DND-41 (cell line): Measurements from ENCODE around the gene KCNIP4.

ENCODE experiments used
- ATAC-seq: fragments of 200-7000 bp; cut with Tn5 transposase; 3 replicates; pipeline ENCODE4 v1.9.1; 2021; ENCODE audit warnings: low read depth; ENCODE audit not compliant: insufficient read depth
- DNase-seq: peaks from one replicate; pipeline ENCODE4 v3.0.0-alpha.2; 2020
- H2AFZ ChIP-seq: 2 replicates; pipeline ENCODE4 v1.6.0; 2012; ENCODE audit warnings: low read depth, low read length
- H3K27ac ChIP-seq: 2 replicates; pipeline ENCODE4 v1.5.1; 2012; ENCODE audit warnings: low read length, inconsistent platforms
- H3K27me3 ChIP-seq: fragments of 200-600 bp; sonication (generic); 2 replicates; pipeline ENCODE4 v1.6.0; 2012; ENCODE audit warnings: low read length, mild to moderate bottlenecking, inconsistent platforms; ENCODE audit not compliant: insufficient read depth, poor library complexity
- H3K36me3 ChIP-seq: 2 replicates; pipeline ENCODE4 v1.5.1; 2012; ENCODE audit warnings: low read length, inconsistent platforms; ENCODE audit not compliant: insufficient read depth
- H3K4me1 ChIP-seq: 2 replicates; pipeline ENCODE4 v1.5.1; 2012; ENCODE audit warnings: mild to moderate bottlenecking, low read length; ENCODE audit not compliant: insufficient read depth
- H3K4me2 ChIP-seq: 2 replicates; pipeline ENCODE4 v1.6.0; 2012; ENCODE audit warnings: mild to moderate bottlenecking, moderate library complexity, low read length, inconsistent platforms; ENCODE audit not compliant: insufficient read depth
- H3K4me3 ChIP-seq, 2 experiments: fragments of 200-600 bp in 1 of 2; shearing (Covaris generic) in 1 of 2; 2 replicates each; pipeline ENCODE4 v1.5.1; 2012 to 2016; ENCODE audit warnings: inconsistent platforms in 2 of 2, low read length in 2 of 2, mild to moderate bottlenecking in 2 of 2, low read depth in 1 of 2, moderate library complexity in 1 of 2
- H3K79me2 ChIP-seq: 2 replicates; pipeline ENCODE4 v1.6.0; 2012; ENCODE audit warnings: low read length, inconsistent platforms; ENCODE audit not compliant: insufficient read depth
- H3K9ac ChIP-seq: 2 replicates; pipeline ENCODE4 v1.6.0; 2012; ENCODE audit warnings: low read depth, mild to moderate bottlenecking, inconsistent platforms, low read length, moderate library complexity
- H3K9me3 ChIP-seq: 2 replicates; pipeline ENCODE4 v1.5.1; 2012; ENCODE audit warnings: low read length, moderate library complexity, mild to moderate bottlenecking, inconsistent platforms; ENCODE audit not compliant: insufficient read depth, severe bottlenecking
- H4K20me1 ChIP-seq: 2 replicates; pipeline ENCODE4 v1.6.0; 2012; ENCODE audit warnings: low read length; ENCODE audit not compliant: insufficient read depth
- EZH2 ChIP-seq: IDR thresholded peaks from 3 replicates; pipeline ENCODE4 v1.6.1; 2012; ENCODE audit warnings: borderline replicate concordance, low read depth, mild to moderate bottlenecking, moderate library complexity, low read length, inconsistent platforms; ENCODE audit not compliant: severe bottlenecking
- TF ChIP-seq, protein P1 (sequence below): IDR thresholded peaks from 2 replicates; pipeline ENCODE4 v1.5.1; 2012; ENCODE audit warnings: borderline replicate concordance, low read length, moderate library complexity, mild to moderate bottlenecking; ENCODE audit not compliant: poor library complexity, severe bottlenecking; ENCODE audit errors: extremely low read depth

The KCNIP4 gene

DNA sequence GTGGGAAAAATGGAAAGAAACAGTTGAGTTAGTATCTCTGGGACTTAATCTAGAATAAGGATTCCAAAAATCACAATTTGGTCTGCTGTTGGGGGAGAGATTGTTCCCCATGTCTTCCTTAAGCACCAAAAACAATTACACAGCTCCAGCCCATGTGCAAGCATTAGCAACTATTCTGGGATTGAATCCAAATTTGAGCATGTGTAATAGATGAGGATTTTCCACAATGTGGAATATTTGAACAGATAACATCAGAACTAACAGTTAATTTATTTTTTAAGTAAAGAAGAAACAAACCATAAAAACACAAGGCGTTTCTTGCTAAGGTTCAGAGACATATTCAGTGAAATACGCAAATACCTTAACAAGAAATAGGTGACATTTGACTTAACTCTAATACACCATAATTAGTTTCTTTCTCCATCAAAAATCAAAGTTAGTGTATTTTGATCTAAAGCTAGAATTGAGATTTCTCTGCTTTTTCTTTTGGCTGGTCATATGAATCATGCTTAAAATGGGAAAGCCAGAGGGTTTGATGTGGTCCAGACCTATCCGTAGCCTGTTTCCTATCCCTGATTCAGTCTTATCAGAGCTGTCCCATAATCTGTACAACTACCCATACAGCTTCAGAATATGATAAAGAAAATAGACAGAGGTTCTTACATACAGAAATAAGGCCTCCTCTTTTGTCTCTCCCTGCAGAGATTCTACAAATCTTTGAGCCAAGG lies 834.9 kb downstream of the KCNIP4 start:
- no peak overlapping the region for H3K4me3 ChIP-seq
- H3K27me3 ChIP-seq: no peaks in the 10 kb centered on the region
- no peaks in the 10 kb centered on the region for H3K79me2 ChIP-seq
- H3K36me3 ChIP-seq: no peaks in the 10 kb centered on the region
- no peak overlapping the region for H2AFZ ChIP-seq
- no peaks in the 10 kb centered on the region for H4K20me1 ChIP-seq
- ATAC-seq (no peak), DNase-seq (no peak)
- TF ChIP-seq EZH2: no peak
- TF ChIP-seq, protein P1, sequence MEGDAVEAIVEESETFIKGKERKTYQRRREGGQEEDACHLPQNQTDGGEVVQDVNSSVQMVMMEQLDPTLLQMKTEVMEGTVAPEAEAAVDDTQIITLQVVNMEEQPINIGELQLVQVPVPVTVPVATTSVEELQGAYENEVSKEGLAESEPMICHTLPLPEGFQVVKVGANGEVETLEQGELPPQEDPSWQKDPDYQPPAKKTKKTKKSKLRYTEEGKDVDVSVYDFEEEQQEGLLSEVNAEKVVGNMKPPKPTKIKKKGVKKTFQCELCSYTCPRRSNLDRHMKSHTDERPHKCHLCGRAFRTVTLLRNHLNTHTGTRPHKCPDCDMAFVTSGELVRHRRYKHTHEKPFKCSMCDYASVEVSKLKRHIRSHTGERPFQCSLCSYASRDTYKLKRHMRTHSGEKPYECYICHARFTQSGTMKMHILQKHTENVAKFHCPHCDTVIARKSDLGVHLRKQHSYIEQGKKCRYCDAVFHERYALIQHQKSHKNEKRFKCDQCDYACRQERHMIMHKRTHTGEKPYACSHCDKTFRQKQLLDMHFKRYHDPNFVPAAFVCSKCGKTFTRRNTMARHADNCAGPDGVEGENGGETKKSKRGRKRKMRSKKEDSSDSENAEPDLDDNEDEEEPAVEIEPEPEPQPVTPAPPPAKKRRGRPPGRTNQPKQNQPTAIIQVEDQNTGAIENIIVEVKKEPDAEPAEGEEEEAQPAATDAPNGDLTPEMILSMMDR: no peak
- peaks cover 5% of the 10 kb centered on the region for H3K9me3 ChIP-seq
- H3K27ac ChIP-seq: no peak overlapping the region
- H3K4me2 ChIP-seq: no peak overlapping the region
- no peak overlapping the region for H3K9ac ChIP-seq
- no peaks in the 10 kb centered on the region for H3K4me1 ChIP-seq

DNA sequence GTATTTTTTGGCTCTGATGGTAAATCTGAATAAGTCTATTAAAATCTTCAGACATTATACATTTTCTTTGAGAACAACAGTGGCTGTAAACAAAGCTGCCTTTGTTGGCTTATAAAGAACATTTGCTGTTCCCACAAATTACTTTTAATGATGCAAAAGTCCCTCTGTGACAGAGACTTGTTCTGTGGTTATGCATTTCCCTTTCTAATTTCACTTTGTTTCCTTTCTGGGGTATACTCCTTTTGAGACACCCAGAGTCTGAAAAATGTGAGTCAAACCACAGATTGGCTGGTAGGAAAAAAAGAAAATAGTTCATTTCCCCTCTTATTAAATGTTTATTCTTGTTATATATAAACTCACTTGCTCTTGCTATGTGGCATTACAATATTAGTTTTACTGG lies 845.9 kb downstream of the KCNIP4 start:
- Histone ChIP-seq H3K36me3 (no peaks in the 10 kb centered on the region), H3K4me1 (no peaks in the 10 kb centered on the region), H3K4me3 (no peak overlapping the region), H4K20me1 (no peaks in the 10 kb centered on the region), H3K27me3 (no peaks in the 10 kb centered on the region), H3K9me3 (no peaks in the 10 kb centered on the region), H3K27ac (no peak overlapping the region), H3K9ac (no peak overlapping the region), H3K79me2 (no peaks in the 10 kb centered on the region), H3K4me2 (no peak overlapping the region), H2AFZ (no peak overlapping the region)
- TF ChIP-seq EZH2: no peak
- TF ChIP-seq, protein P1: no peak
- DNase-seq (no peak), ATAC-seq (no peak)

DNA sequence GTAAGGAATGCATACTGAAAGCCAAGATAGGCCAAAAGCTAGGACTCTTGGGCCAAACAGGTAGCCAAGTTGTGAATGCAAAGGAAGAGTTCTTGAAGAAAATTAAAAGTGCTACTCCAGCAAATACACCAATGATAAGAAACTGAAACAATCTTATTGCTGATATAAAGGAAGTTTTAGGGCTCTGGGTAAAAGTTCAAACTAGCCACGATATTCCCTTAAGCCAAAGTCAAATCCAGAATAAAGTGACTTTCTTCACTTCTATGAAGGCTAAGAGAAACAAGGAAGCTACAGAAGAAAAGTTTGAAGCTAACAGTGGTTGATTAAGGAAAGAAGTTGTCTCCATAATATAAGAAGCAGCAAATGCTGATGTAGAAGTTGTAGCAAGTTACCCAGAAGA lies 850.7 kb downstream of the KCNIP4 start:
- Histone ChIP-seq H4K20me1 (no peaks in the 10 kb centered on the region), H3K4me3 (no peak overlapping the region), H3K27me3 (no peaks in the 10 kb centered on the region), H3K9ac (no peak overlapping the region), H3K79me2 (no peaks in the 10 kb centered on the region), H3K4me1 (no peaks in the 10 kb centered on the region), H3K36me3 (no peaks in the 10 kb centered on the region), H3K9me3 (no peaks in the 10 kb centered on the region), H2AFZ (no peak overlapping the region), H3K4me2 (no peak overlapping the region), H3K27ac (no peak overlapping the region)
- TF ChIP-seq, protein P1: no peak
- TF ChIP-seq EZH2: no peak
- DNase-seq: no peak
- ATAC-seq: no peak

DNA sequence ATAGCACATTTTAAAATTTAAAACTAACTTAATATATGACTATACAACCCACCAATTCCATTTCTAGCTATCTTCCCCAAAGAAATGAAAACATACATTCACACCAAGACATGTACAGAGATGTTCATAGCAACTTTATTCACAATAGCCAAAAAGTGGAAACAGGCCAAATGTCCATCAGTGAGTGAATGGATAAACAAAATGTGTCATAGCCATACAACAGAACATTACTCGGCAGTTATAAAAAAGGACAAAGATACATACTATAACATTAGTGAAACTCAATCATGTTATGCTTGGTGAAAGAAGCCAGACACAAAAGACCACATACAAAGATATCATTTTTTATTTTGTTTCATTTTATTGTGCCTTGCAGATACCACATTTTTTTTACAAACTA lies 851.5 kb downstream of the KCNIP4 start:
- Histone ChIP-seq H3K9me3 (no peaks in the 10 kb centered on the region), H3K27ac (no peak overlapping the region), H3K79me2 (no peaks in the 10 kb centered on the region), H3K4me1 (no peaks in the 10 kb centered on the region), H3K9ac (no peak overlapping the region), H3K27me3 (no peaks in the 10 kb centered on the region), H2AFZ (no peak overlapping the region), H4K20me1 (no peaks in the 10 kb centered on the region), H3K4me2 (no peak overlapping the region), H3K4me3 (no peak overlapping the region), H3K36me3 (no peaks in the 10 kb centered on the region)
- ATAC-seq: no peak
- TF ChIP-seq, protein P1: no peak
- no peak for TF ChIP-seq EZH2
- no peak for DNase-seq
